Smooth muscle cell (in vitro differentiated cells): ENCODE measurements around the gene CCL13. TPM values are rescaled to one million over a fixed set of nuclear protein-coding genes. Genes with fewer than 3 reads are reported as not detected.

Source experiments
- DNase-seq: peaks from one replicate; lab custom pipeline; 2025; ENCODE audit not compliant: unreplicated experiment; lab: John Stamatoyannopoulos, UW
- H2AFZ ChIP-seq: fragments of 200-600 bp; sonication (generic); 2 replicates; pipeline ENCODE4 v1.6.0; 2016; ENCODE audit warnings: antibody characterized with exemption, low read depth, mild to moderate bottlenecking
- H3F3A ChIP-seq: fragments of 200-600 bp; sonication (generic); 2 replicates; pipeline ENCODE4 v1.6.0; 2017; ENCODE audit warnings: antibody characterized with exemption, low read depth
- H3K27ac ChIP-seq: fragments of 200-600 bp; sonication (generic); 2 replicates; pipeline ENCODE4 v1.5.1; 2016; ENCODE audit warnings: low read depth, mild to moderate bottlenecking
- H3K27me3 ChIP-seq: fragments of 200-600 bp; sonication (generic); 2 replicates; pipeline ENCODE4 v1.6.1; 2016; ENCODE audit warnings: low read depth, mild to moderate bottlenecking
- H3K36me3 ChIP-seq: fragments of 200-600 bp; sonication (generic); 2 replicates; pipeline ENCODE4 v1.5.1; 2016; ENCODE audit warnings: low read depth
- H3K4me1 ChIP-seq: fragments of 200-600 bp; sonication (generic); 2 replicates; pipeline ENCODE4 v1.5.1; 2016; ENCODE audit warnings: low read depth
- H3K4me2 ChIP-seq: fragments of 200-600 bp; sonication (generic); 2 replicates; pipeline ENCODE4 v1.6.0; 2016; ENCODE audit warnings: mild to moderate bottlenecking
- H3K4me3 ChIP-seq: fragments of 200-600 bp; sonication (generic); 2 replicates; pipeline ENCODE4 v1.5.1; 2016; ENCODE audit warnings: mild to moderate bottlenecking
- H3K79me2 ChIP-seq: fragments of 200-600 bp; sonication (generic); 2 replicates; pipeline ENCODE4 v1.6.0; 2016; ENCODE audit warnings: low read depth, mild to moderate bottlenecking
- H3K9ac ChIP-seq: fragments of 200-600 bp; sonication (generic); 2 replicates; pipeline ENCODE4 v1.6.0; 2016; ENCODE audit warnings: low read depth
- H3K9me3 ChIP-seq: fragments of 200-600 bp; sonication (generic); replicated peaks from 2 replicates; pipeline ENCODE4 v1.5.1; 2016; ENCODE audit warnings: low read depth
- H4K20me1 ChIP-seq: fragments of 200-600 bp; sonication (generic); 2 replicates; pipeline ENCODE4 v1.6.0; 2016; ENCODE audit warnings: low read depth
- CTCF ChIP-seq: fragments of 200-600 bp; sonication (generic); IDR thresholded peaks from 2 replicates; pipeline ENCODE4 v1.5.1; 2017; ENCODE audit warnings: borderline replicate concordance, mild to moderate bottlenecking, antibody characterized with exemption; ENCODE audit not compliant: insufficient read depth, poor library complexity, severe bottlenecking
- WGBS: methylation state at CpG from one replicate; pipeline ENCODE4 v1.1.7; 2016; ENCODE audit warnings: low lambda C conversion rate; 5-methylcytosine and 5-hydroxymethylcytosine counted together
- polyA plus RNA-seq: library from polyadenylated mRNA; unstranded; fragments of >200 nt; fragmentation: Nextera tagmentation; extraction: Ambion mirVana; gene quantifications from 2 replicates; pipeline ENCODE4 v1.2.1, GENCODE V29; 2016
- total RNA-seq: library from RNA; depleted of rRNA; stranded (reverse); fragments of >200 nt; gene quantifications from 2 replicates; pipeline ENCODE4 v1.2.3, GENCODE V29; 2014

CCL13 gene
- total and polyA plus RNA-seq, 2 experiments from 2014 or later: not detected

DNA sequence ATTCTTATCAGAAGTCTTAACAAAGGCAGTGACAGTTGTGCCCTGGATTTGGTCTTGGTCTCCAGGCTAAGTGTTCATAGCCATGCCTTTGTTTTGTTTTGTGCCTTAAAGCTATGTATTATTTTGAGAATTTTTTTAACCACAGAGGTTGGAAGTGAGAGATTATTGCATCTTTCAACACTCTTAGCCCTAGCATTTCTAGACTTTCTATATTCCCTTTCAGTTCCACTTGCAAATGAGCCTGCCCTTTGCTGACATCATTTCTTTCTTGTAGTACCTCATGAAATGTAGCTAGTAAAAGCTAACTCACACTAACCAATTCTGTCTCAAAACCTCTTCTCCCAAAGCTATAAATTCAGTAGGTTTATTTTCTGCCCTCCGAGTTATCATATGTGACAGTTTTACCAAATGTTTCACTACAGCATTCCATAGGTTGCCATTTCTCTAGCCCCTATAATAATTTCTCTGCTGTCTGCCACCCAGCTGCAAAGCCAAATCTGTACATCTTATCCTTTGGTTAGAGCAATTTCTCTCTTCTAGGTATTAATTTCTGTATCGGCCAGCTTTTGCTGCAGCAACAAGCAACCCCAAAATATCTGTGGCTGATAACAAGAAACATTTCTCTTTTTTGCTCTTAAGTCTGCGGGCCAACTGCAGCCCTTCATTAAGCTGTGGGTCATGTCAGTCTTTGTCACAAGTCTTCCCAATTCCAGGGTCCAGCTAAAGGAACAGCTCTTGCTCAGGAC, 21.0 kb downstream of the CCL13 start:
- no peak overlapping the region for H3K27ac ChIP-seq
- WGBS: 88% methylated on average over 3 of the region's 3 CpGs

GRCh38 chr17:34378664-34379101, 22.4 kb downstream of the CCL13 start:
- no peaks in the 10 kb centered on the region for H3K9me3 ChIP-seq
- no peak overlapping the region for H2AFZ ChIP-seq
- WGBS: 67% methylated on average over 6 of the region's 6 CpGs
- H3K4me2 ChIP-seq: no peak overlapping the region
- H3K27ac ChIP-seq: no peak overlapping the region
- no peak for DNase-seq
- no peaks in the 10 kb centered on the region for H4K20me1 ChIP-seq
- no peaks in the 10 kb centered on the region for H3K79me2 ChIP-seq
- H3K4me3 ChIP-seq: no peak overlapping the region
- H3K27me3 ChIP-seq: no peaks in the 10 kb centered on the region
- peaks cover 3% of the 10 kb centered on the region for H3K4me1 ChIP-seq
- no peaks in the 10 kb centered on the region for H3K36me3 ChIP-seq
- H3F3A ChIP-seq: no peaks in the 10 kb centered on the region
- no peak overlapping the region for H3K9ac ChIP-seq
- TF ChIP-seq CTCF: no peak

More for the DNA sequence above, 21.0 kb downstream of the CCL13 start:
- Histone ChIP-seq H2AFZ (no peak overlapping the region), H3K36me3 (no peaks in the 10 kb centered on the region), H4K20me1 (no peaks in the 10 kb centered on the region), H3K4me2 (no peak overlapping the region), H3K4me3 (no peak overlapping the region), H3K4me1 (no peaks in the 10 kb centered on the region), H3K79me2 (no peaks in the 10 kb centered on the region), H3K9me3 (no peaks in the 10 kb centered on the region), H3K27me3 (no peaks in the 10 kb centered on the region), H3K9ac (no peak overlapping the region), H3F3A (no peaks in the 10 kb centered on the region)
- no peak for TF ChIP-seq CTCF
- no peak for DNase-seq

- H3K9me3 ChIP-seq: no peaks in the 10 kb centered on the region
Observed at GRCh38 chr17:34379868-34380267, 23.6 kb downstream of the CCL13 start.

More at GRCh38 chr17:34379868-34380267, 23.6 kb downstream of the CCL13 start:
- Histone ChIP-seq H3K79me2 (no peaks in the 10 kb centered on the region), H3K36me3 (no peaks in the 10 kb centered on the region), H3K4me3 (no peak overlapping the region), H3K4me1 (peaks cover 3% of the 10 kb centered on the region), H2AFZ (no peak overlapping the region), H4K20me1 (no peaks in the 10 kb centered on the region), H3K4me2 (no peak overlapping the region), H3K9ac (no peak overlapping the region), H3K27ac (no peak overlapping the region), H3K27me3 (no peaks in the 10 kb centered on the region), H3F3A (no peaks in the 10 kb centered on the region)
- WGBS: 68% methylated on average over 5 of the region's 5 CpGs
- DNase-seq: no peak
- no peak for TF ChIP-seq CTCF
